ENCODE data around the gene SSTR4. TPM values are rescaled to one million over a fixed set of nuclear protein-coding genes. Genes with fewer than 3 reads are reported as not detected.

The SSTR4 gene
- total and polyA plus RNA-seq, 9 of the 15 experiments (the other 6 are each of a cell fraction or from before 2014, with no cell fraction given), result not detected

GRCh38 chr20:23087587-23088251 lies 52.6 kb downstream of the SSTR4 start (continued):
- TF ChIP-seq CREM (IDR thresholded peaks at IDR 0.05; ENCODE audit: low read depth), result 0 out of 2 replicates have a peak, but pooled peaks have one; percentile 8
- no peak for TF ChIP-seq SP1 (CRISPR knock-in tag; IDR thresholded peaks at IDR 0.05)
- peak; percentile 65 for TF ChIP-seq CBFA2T3 (IDR thresholded peaks at IDR 0.05)
- peak; percentile 82 for TF ChIP-seq SPI1 (IDR thresholded peaks at IDR 0.05; ENCODE audit: borderline replicate concordance, low read depth, low read length)
- TF ChIP-seq HINFP (tag; conservative IDR thresholded peaks at IDR 0.05; ENCODE audit: low read depth), result no peak
- TF ChIP-seq ZNF668 (CRISPR knock-in tag; IDR thresholded peaks at IDR 0.05), result no peak
- no peak for TF ChIP-seq CAMTA2 (CRISPR knock-in tag; conservative IDR thresholded peaks at IDR 0.05)
- TF ChIP-seq MXI1 (IDR thresholded peaks at IDR 0.05; ENCODE audit: low read depth, low read length), result no peak
- TF ChIP-seq ZNF592 (IDR thresholded peaks at IDR 0.05), result 0 out of 2 replicates have a peak, but pooled peaks have one; percentile 28
- no peak for TF ChIP-seq ZNF133 (CRISPR knock-in tag; IDR thresholded peaks at IDR 0.05)
- TF ChIP-seq E2F5 (CRISPR knock-in tag; IDR thresholded peaks at IDR 0.05), result no peak
- no peak for TF ChIP-seq IFI16 (CRISPR knock-in tag; IDR thresholded peaks at IDR 0.05)
- no peak for TF ChIP-seq PTBP1 (IDR thresholded peaks at IDR 0.05; ENCODE audit: low read depth, low read length)
- no peak for TF ChIP-seq ZNF655 (CRISPR knock-in tag; IDR thresholded peaks at IDR 0.05)
- TF ChIP-seq ARID1B (IDR thresholded peaks at IDR 0.05), result peak; percentile 56; the same call in 1 of the 2 replicates
- TF ChIP-seq CSDE1 (IDR thresholded peaks at IDR 0.05), result no peak
- TF ChIP-seq RCOR1 (IDR thresholded peaks at IDR 0.05; ENCODE audit: borderline replicate concordance in 1 of 2, low read depth in 2 of 2, low read length in 2 of 2), result 0 out of 4 replicates have a peak, but pooled peaks of 1 of the 2 experiments have one; percentile 9
- peak in 1 of 3 experiments; percentile 23 for TF ChIP-seq YY1 (IDR thresholded peaks at IDR 0.05; ENCODE audit: borderline replicate concordance in 1 of 3, control insufficient read depth in 1 of 3, extremely low read depth in 1 of 3, insufficient read depth in 3 of 3, insufficient read length in 1 of 3, insufficient replicate concordance in 2 of 3, low read depth in 1 of 3, low read length in 2 of 3)
